Body of pancreas (tissue), 4 donors: ENCODE results near the gene SHKBP1.

Source experiments
- POLR2A ChIP-seq, 3 donors: fragments of 450-650 bp; IDR thresholded peaks; one replicate each; pipeline ENCODE4 v1.6.1; 2016; ENCODE audit warnings: antibody characterized with exemption in 3 of 3, mild to moderate bottlenecking in 2 of 3
- TF ChIP-seq, protein P1 (sequence below), 7 experiments: fragments of 450-650 bp in 4 of 7; fragments of 200-600 bp in 3 of 7; sonication (generic) in 3 of 7; IDR thresholded peaks; one replicate each; pipeline ENCODE4 v1.5.1; 2016 to 2019; ENCODE audit warnings: antibody characterized with exemption in 7 of 7

DNA sequence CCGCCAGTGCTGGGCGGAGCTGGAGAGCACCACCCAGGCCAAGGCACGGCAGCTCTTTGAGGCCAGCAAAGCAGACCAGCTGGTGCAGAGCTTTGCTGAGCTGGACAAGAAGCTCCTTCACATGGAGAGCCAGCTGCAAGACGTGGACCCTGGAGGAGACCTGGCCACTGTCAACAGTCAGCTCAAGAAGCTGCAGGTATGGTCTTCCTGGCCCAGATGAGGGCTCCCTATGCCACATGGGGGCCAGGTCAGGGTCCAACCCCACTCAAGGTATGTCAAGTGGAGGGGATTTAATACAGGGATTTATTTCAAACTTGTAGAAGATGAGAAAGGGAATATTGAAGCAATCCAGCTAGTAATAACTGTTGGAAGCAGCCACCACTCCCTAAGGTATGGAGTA, 42.5 kb upstream of the SHKBP1 start:
- TF ChIP-seq, protein P1, sequence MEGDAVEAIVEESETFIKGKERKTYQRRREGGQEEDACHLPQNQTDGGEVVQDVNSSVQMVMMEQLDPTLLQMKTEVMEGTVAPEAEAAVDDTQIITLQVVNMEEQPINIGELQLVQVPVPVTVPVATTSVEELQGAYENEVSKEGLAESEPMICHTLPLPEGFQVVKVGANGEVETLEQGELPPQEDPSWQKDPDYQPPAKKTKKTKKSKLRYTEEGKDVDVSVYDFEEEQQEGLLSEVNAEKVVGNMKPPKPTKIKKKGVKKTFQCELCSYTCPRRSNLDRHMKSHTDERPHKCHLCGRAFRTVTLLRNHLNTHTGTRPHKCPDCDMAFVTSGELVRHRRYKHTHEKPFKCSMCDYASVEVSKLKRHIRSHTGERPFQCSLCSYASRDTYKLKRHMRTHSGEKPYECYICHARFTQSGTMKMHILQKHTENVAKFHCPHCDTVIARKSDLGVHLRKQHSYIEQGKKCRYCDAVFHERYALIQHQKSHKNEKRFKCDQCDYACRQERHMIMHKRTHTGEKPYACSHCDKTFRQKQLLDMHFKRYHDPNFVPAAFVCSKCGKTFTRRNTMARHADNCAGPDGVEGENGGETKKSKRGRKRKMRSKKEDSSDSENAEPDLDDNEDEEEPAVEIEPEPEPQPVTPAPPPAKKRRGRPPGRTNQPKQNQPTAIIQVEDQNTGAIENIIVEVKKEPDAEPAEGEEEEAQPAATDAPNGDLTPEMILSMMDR (IDR thresholded peaks at IDR 0.05), result no peak
- no peak for TF ChIP-seq POLR2A (IDR thresholded peaks at IDR 0.05)
